ENCODE results near the gene DBF4B. TPM values are rescaled to one million over a fixed set of nuclear protein-coding genes. Genes with fewer than 3 reads are reported as not detected.
A peak's percentile ranks its signal among the peaks of the same experiment; 100 is the strongest.
"Not testable (repeated sequence)": the region's sequence is repeated elsewhere in the genome, so short reads cannot be mapped to it uniquely, and the experiment has no call there.

DBF4B gene
- total RNA-seq, 4 donors from 2014 or later: 6.0 to 19.0 (median 6.2) TPM

DNA sequence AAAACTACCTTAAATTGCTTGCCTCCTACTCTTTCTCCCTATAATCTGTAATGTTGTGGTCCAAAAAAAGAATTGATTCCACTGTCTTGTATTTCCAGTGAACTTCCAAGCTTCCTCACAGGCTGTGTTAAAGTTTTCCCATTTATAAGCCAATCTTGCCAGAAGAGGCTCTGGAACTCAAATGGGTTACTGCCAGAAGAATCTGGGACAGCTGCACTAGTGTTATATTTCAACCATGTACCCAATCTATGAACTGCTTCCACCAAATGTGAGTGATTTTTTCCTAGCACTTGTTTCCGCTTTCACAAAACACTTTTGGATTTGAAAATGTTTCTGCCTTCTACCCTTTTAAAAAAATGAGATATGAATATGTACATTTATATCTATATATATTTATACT, 20.7 kb upstream of the DBF4B start:
- Histone ChIP-seq H3K4me1 (peaks cover 0 to 28% (median 7%) of the 10 kb centered on the region in 4 donors), H3K9me3 (no peaks in the 10 kb centered on the region), H3K36me3 (peaks cover 0 to 42% (median 6%) of the 10 kb centered on the region in 3 donors), H3K27ac (no peak overlapping the region), H3K4me3 (no peak overlapping the region), H3K27me3 (no peaks in the 10 kb centered on the region)
- TF ChIP-seq EP300 (IDR thresholded peaks at IDR 0.05) (no peak), POLR2A (IDR thresholded peaks at IDR 0.05) (no peak)
- TF ChIP-seq, protein P1, sequence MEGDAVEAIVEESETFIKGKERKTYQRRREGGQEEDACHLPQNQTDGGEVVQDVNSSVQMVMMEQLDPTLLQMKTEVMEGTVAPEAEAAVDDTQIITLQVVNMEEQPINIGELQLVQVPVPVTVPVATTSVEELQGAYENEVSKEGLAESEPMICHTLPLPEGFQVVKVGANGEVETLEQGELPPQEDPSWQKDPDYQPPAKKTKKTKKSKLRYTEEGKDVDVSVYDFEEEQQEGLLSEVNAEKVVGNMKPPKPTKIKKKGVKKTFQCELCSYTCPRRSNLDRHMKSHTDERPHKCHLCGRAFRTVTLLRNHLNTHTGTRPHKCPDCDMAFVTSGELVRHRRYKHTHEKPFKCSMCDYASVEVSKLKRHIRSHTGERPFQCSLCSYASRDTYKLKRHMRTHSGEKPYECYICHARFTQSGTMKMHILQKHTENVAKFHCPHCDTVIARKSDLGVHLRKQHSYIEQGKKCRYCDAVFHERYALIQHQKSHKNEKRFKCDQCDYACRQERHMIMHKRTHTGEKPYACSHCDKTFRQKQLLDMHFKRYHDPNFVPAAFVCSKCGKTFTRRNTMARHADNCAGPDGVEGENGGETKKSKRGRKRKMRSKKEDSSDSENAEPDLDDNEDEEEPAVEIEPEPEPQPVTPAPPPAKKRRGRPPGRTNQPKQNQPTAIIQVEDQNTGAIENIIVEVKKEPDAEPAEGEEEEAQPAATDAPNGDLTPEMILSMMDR (IDR thresholded peaks at IDR 0.05): no peak
- WGBS, 2 donors: 85% methylated on average over 1 of the region's 1 CpG
- DNase-seq (ENCODE audit: low spot score in 2 of 2): no peak

DNA sequence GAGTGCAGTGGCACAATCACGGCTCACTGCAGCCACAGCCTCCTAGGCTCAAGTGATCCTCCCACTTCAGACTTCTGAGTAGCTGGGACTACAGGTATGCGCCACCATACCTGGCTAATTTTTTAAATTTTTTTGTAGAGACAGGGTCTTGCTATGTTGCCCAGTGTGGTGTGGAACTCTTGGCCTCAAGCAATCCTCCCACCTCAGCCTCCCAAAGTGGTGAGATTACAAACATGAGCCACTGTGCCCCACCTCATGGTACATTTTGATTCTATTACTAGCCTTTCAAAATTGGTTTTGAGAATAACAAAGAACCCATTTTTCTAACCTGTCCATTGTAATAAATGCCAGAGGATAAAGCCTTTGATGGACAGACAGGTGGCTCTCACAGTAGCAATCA, 20.3 kb upstream of the DBF4B start:
- H3K4me1 ChIP-seq: peaks cover 0 to 28% (median 7%) of the 10 kb centered on the region in 4 donors
- no peak overlapping the region for H3K27ac ChIP-seq
- TF ChIP-seq POLR2A (IDR thresholded peaks at IDR 0.05): no peak
- TF ChIP-seq EP300 (IDR thresholded peaks at IDR 0.05): no peak
- TF ChIP-seq, protein P1 (IDR thresholded peaks at IDR 0.05): no peak
- no peaks in the 10 kb centered on the region for H3K9me3 ChIP-seq
- whole genome bisulfite sequencing, 2 donors: 86 to 90% methylated on average over 2 of the region's 2 CpGs
- no peak overlapping the region for H3K4me3 ChIP-seq
- no peak for DNase-seq (ENCODE audit: low spot score in 2 of 2)
- no peaks in the 10 kb centered on the region for H3K27me3 ChIP-seq
- H3K36me3 ChIP-seq: peaks cover 0 to 37% (median 4%) of the 10 kb centered on the region in 3 donors

DNA sequence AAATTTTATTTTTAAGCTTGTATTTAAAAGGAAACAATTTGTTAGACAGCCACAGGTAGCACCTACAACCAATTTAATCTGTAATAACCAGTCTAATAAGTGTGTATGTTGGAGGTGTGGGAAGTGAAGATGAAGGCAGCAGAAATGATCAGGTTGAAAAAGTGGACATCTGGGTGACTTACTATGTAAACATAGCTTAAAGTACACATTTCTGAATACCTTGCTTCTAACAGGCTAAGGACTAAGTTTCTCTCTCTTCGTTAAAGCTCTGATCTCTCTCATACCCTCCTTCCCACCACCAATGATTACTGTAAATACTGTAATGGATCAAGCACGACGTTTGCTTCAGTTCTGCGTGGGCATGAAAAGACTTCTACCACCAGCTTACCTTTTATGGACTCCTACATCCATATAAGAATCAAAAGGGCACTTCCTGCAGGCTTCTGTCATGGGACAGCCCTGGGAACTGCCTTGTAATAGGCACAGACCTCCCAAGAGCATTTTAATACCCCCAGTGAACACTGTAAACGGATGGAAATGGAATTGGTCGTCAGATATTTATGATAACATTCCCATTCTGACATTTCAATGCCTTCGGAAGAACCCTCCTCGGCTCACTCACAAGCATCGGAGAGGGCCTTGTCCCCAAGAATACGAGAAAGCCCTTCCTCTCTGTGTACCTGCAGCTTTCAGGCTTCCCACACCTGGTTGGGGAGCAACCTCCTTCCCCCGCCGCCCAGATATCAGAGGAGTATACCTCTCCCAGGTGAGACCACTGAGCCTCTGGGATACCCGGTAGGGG, 19.6 kb upstream of the DBF4B start:
- TF ChIP-seq, protein P1 (IDR thresholded peaks at IDR 0.05): no peak
- no peak for TF ChIP-seq POLR2A (IDR thresholded peaks at IDR 0.05)
- peaks cover 0 to 31% (median 0%) of the 10 kb centered on the region in 3 donors for H3K36me3 ChIP-seq
- no peaks in the 10 kb centered on the region for H3K9me3 ChIP-seq
- peaks cover 0 to 28% (median 7%) of the 10 kb centered on the region in 4 donors for H3K4me1 ChIP-seq
- H3K4me3 ChIP-seq: peak overlapping the region; percentile 54 to 85 (median 74)
- no peak for DNase-seq (ENCODE audit: low spot score in 2 of 2)
- no peaks in the 10 kb centered on the region for H3K27me3 ChIP-seq
- 2 to 6% methylated on average over 13 of the region's 13 CpGs for whole genome bisulfite sequencing, 2 donors
- peak overlapping the region; percentile 0 to 86 (median 78) for H3K27ac ChIP-seq

DNA sequence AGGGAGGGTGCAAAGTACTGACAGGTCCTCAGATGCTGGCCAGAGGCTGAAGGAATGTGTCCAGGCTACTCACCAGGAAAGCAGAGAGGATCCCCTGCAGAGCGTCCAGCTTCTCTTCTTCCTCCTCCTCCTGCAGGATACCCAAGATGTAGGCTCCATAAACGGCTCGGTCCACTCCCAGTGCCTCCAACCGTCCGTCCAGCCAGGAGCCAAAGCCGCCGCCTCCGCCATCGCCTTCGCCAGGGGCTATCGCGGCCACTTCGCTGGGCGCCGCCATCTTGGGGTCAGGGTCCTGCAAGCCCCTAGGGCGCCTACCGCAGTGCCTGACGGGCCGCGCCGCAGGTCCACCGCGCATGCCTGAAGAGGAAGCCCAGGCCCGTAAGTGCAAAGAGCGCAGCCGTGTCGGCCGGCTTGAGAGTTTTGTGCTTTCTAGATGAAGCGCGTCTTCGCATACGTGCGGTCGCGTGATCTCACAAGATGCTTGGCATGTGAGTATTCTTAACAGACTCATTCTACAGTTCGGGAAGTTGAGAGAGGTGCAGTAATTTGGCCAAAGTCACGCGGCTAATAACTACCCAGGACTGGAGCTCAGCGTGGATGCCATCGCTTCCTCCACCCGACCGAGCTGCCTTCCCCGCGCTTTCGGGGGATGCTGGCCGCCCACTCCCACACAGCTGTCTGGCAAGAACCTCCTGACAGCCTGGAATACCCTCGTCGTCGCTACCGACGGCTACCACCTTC, 18.8 kb upstream of the DBF4B start, which contains the start of gene CCDC43:
CCDC43 (minus strand) TSS at position 300 of the 741 bp plus-strand sequence; CDS start at position 277, 23 bp downstream.
- peak; percentile 63 to 72 for DNase-seq (ENCODE audit: low spot score in 2 of 2)
- peaks cover 0 to 28% (median 7%) of the 10 kb centered on the region in 4 donors for H3K4me1 ChIP-seq
- H3K27ac ChIP-seq: peak within 1 kb of the TSS; percentile 0 to 86 (median 78)
- peak; percentile 18 to 43 for TF ChIP-seq POLR2A (IDR thresholded peaks at IDR 0.05)
- TF ChIP-seq, protein P1 (IDR thresholded peaks at IDR 0.05): peak in 1 of 5 experiments; percentile 29
- peak; percentile 72 to 82 for TF ChIP-seq EP300 (IDR thresholded peaks at IDR 0.05)
- peaks cover 0 to 23% (median 0%) of the 10 kb centered on the region in 3 donors for H3K36me3 ChIP-seq
- no peaks in the 10 kb centered on the region for H3K27me3 ChIP-seq
- peak within 1 kb of the TSS; percentile 54 to 85 (median 74) for H3K4me3 ChIP-seq
- no peaks in the 10 kb centered on the region for H3K9me3 ChIP-seq
- 0% methylated on average over 46 to 51 of the region's 51 CpGs for WGBS, 2 donors

DNA sequence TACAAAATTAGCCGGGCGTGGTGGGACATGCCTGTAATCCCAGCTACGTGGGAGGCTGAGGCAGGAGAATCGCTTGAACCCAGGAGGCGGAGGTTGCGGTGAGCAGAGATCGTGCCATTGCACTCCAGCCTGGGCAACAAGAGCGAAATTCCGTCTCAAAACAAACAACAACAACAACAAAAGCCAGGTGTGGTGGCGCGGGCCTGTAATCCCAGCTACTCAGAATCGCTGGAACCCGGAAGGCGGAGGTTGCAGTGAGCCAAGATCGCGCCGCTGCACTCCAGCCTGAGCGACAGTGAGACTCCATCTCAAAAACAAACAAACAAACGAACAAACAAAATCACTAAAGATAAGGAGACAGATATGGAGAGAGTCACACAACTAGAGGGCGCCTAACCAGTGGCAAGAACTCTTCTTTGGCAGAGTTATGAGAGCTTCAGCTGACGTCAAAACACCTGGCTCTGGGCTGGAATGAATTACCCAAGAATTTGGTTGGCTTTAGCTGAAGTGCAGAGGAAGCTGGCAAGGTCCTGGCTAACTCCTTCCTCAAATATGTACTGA, 17.6 kb upstream of the DBF4B start:
- not testable (repeated sequence) for DNase-seq (ENCODE audit: low spot score in 2 of 2); H3K4me3 ChIP-seq; H3K27me3 ChIP-seq; H3K27ac ChIP-seq; H3K9me3 ChIP-seq
- Histone ChIP-seq H3K4me1 (peaks cover 0 to 28% (median 7%) of the 10 kb centered on the region in 4 donors), H3K36me3 (peaks cover 0 to 15% (median 0%) of the 10 kb centered on the region in 3 donors)
- 85 to 86% methylated on average over 21 of the region's 21 CpGs for WGBS, 2 donors

All from tibial nerve (tissue), 4 donors.